Measurements from ENCODE around the gene ACSBG1. TPM values are rescaled to one million over a fixed set of nuclear protein-coding genes. Genes with fewer than 3 reads are reported as not detected.
A peak's percentile ranks its signal among the peaks of the same experiment; 100 is the strongest.

The ACSBG1 gene
- total RNA-seq, 3 donors from 2014 or later: not detected

DNA sequence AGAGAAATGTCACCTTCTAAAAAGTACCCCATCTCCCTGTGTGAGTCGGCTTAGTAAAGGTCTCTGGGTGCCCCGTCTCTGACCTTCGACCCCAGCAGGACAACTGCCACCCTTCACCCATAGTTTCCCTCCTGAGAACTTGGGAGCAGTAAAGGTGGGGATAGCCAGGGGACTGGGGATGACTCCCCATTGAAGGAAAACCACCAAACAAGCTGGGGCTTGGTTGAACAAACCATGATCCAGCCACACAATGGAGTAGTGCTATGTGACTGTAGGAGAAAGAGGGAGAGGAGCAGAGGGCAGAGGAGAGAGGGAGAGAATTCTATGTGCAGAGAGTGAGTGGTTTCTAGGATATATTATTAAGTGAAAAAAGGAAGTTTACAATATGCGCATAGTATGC is 51.5 kb downstream of the ACSBG1 start:
- DNase-seq: no peak
- Mint-ChIP-seq H3K36me3 (ENCODE audit: insufficient read depth) (no peaks in the 10 kb centered on the region), H3K9me3 (no peaks in the 10 kb centered on the region), H3K4me1 (ENCODE audit: low read depth) (no peaks in the 10 kb centered on the region), H3K27me3 (ENCODE audit: low read depth) (no peaks in the 10 kb centered on the region), H3K4me3 (no peak overlapping the region)
- ATAC-seq: no peak

DNA sequence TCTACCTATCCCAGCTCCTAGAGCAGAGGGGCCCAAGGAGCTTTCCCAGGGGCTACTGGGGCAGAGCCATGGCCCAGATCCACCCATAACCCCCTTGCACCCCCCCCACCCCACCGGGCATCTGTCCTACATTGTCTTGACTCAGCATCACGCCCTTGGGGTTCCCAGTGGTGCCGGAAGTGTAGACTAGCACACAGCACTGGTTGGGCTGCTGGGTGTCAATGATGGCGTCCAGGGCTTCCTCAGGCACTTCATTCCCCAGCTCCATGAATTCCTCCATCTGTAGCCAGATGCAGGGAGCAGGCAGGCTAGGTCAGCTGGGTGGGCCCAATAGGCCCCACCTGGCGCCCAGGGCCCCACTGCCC is 52.0 kb downstream of the ACSBG1 start:
- no peaks in the 10 kb centered on the region for H3K4me1 Mint-ChIP-seq (ENCODE audit: low read depth)
- H3K36me3 Mint-ChIP-seq (ENCODE audit: insufficient read depth): no peaks in the 10 kb centered on the region
- H3K9me3 Mint-ChIP-seq: no peaks in the 10 kb centered on the region
- DNase-seq (no peak), ATAC-seq (no peak)
- no peaks in the 10 kb centered on the region for H3K27me3 Mint-ChIP-seq (ENCODE audit: low read depth)
- no peak overlapping the region for H3K4me3 Mint-ChIP-seq

- Mint-ChIP-seq H3K36me3 (ENCODE audit: insufficient read depth) (no peaks in the 10 kb centered on the region), H3K4me1 (ENCODE audit: low read depth) (peaks cover 2% of the 10 kb centered on the region), H3K4me3 (no peak overlapping the region), H3K9me3 (no peaks in the 10 kb centered on the region), H3K27me3 (ENCODE audit: low read depth) (no peaks in the 10 kb centered on the region)
- no peak for ATAC-seq
- DNase-seq: no peak
Measured at GRCh38 chr15:78179906-78180305, 54.5 kb downstream of the ACSBG1 start.

- no peaks in the 10 kb centered on the region for H3K27me3 Mint-ChIP-seq (ENCODE audit: low read depth)
- no peak for DNase-seq
- ATAC-seq: no peak
- H3K4me3 Mint-ChIP-seq: no peak overlapping the region
- H3K36me3 Mint-ChIP-seq (ENCODE audit: insufficient read depth): peaks cover 4% of the 10 kb centered on the region
- H3K9me3 Mint-ChIP-seq: no peaks in the 10 kb centered on the region
- peaks cover 7% of the 10 kb centered on the region for H3K4me1 Mint-ChIP-seq (ENCODE audit: low read depth)
Measured at GRCh38 chr15:78179286-78179840, 55.0 kb downstream of the ACSBG1 start.

DNA sequence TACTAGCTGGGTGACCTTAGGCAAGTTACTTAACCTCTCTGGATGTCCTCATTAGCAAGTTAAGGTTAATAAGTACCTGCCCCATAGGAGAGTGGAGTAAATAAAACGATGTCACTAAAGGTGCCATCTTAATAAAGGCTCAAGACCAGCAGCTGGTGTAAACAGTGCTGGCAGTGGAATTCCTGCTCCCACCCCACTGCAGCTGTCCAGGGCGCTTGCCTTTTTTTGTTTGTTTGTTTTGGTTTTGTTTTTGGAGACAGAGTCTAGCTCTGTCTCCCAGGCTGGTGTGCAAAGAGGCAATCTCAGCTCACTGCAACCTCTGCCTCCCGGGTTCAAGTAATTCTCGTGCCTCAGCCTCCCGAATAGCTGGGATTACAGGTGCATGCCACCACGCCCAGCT is 56.3 kb downstream of the ACSBG1 start:
- H3K4me1 Mint-ChIP-seq (ENCODE audit: low read depth): peaks cover 18% of the 10 kb centered on the region
- ATAC-seq (no peak), DNase-seq (no peak)
- no peaks in the 10 kb centered on the region for H3K9me3 Mint-ChIP-seq
- H3K4me3 Mint-ChIP-seq: no peak overlapping the region
- H3K27me3 Mint-ChIP-seq (ENCODE audit: low read depth): no peaks in the 10 kb centered on the region
- peaks cover 8% of the 10 kb centered on the region for H3K36me3 Mint-ChIP-seq (ENCODE audit: insufficient read depth)

- DNase-seq: no peak
Measured at GRCh38 chr15:78177447-78177873, 56.9 kb downstream of the ACSBG1 start.

DNA sequence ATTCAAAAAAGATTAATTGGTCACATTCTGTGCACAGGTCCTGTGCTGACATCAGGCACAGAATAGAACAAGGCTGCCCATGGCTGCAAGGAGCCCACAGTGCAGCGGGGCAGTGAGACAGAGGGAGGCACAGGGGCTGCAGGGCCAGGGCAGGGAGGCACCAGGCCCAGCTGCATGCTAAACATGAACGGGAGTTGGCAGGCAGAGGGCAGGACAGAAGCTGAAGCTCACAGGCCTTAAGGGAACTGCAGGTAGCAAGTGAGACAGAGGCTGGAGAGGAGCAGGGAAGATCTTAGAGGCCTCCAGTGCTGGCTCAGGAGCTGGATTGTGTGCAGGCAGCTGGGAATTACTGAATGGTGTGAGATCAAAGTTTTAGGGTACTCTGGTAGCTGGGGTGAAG is 59.0 kb downstream of the ACSBG1 start:
- no peak for DNase-seq
- no peaks in the 10 kb centered on the region for H3K9me3 Mint-ChIP-seq
- H3K4me3 Mint-ChIP-seq: no peak overlapping the region
- peaks cover 30% of the 10 kb centered on the region for H3K36me3 Mint-ChIP-seq (ENCODE audit: insufficient read depth)
- no peak for ATAC-seq
- H3K4me1 Mint-ChIP-seq (ENCODE audit: low read depth): peaks cover 22% of the 10 kb centered on the region
- H3K27me3 Mint-ChIP-seq (ENCODE audit: low read depth): no peaks in the 10 kb centered on the region

More at GRCh38 chr15:78177447-78177873, 56.9 kb downstream of the ACSBG1 start:
- H3K9me3 Mint-ChIP-seq: no peaks in the 10 kb centered on the region
- peaks cover 22% of the 10 kb centered on the region for H3K4me1 Mint-ChIP-seq (ENCODE audit: low read depth)
- peaks cover 13% of the 10 kb centered on the region for H3K36me3 Mint-ChIP-seq (ENCODE audit: insufficient read depth)
- ATAC-seq: no peak
- H3K27me3 Mint-ChIP-seq (ENCODE audit: low read depth): no peaks in the 10 kb centered on the region
- H3K4me3 Mint-ChIP-seq: no peak overlapping the region

DNA sequence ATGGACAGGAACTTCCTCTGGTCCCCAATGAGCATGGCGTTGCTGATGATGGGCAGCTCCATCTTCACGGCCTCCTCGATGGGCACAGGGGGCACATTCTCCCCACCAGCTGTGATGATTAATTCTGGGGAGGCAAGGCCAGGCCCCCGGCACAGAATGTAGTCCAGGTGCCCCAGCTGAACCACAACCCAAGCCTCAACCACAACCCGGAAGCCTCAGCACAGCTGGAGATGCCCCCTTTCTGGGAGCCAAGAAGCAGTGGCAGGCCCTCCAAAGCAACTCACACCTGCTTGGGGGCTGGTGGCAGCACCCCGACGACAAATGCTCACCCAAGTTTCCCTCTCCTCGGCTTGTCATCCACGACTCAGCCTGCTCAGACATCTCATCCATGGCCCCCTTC is 60.0 kb downstream of the ACSBG1 start:
- H3K9me3 Mint-ChIP-seq: no peaks in the 10 kb centered on the region
- peak in 1 of 2 donors; percentile 38 for ATAC-seq
- no peak overlapping the region for H3K4me3 Mint-ChIP-seq
- H3K27me3 Mint-ChIP-seq (ENCODE audit: low read depth): no peaks in the 10 kb centered on the region
- DNase-seq: no peak
- H3K36me3 Mint-ChIP-seq (ENCODE audit: insufficient read depth): peaks cover 36% of the 10 kb centered on the region
- peaks cover 23% of the 10 kb centered on the region for H3K4me1 Mint-ChIP-seq (ENCODE audit: low read depth)

DNA sequence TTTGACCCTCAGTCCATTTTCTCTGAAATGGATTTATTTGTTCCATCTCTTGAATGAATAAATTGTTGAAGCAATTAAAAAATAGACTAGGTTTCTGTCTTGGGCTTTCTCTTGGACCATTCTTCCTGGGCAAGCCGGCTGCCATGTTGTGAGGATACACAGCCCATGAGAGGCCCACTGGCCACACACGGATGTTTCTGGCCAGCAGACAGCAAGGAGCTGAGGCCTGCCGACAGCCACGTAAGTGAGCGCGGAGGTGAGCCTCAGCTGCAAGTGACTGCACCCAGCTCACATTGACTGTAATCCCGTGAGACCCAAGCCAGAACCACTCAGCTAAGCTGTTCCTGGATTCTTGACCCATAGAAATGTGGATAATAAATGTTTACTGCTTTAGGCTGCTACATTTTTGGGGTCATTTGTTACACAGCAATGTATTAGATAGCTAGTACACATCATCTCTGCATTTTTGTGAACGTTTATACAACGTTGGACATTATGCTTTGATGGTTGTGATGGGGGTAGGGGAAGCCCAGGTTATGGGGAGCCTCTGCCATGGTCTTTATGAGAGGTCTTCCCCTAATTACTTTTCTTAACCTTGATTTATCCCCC is 62.4 kb downstream of the ACSBG1 start:
- DNase-seq (no peak), ATAC-seq (no peak)
- H3K4me3 Mint-ChIP-seq: no peak overlapping the region
- H3K36me3 Mint-ChIP-seq (ENCODE audit: insufficient read depth): peaks cover 54% of the 10 kb centered on the region
- no peaks in the 10 kb centered on the region for H3K9me3 Mint-ChIP-seq
- H3K27me3 Mint-ChIP-seq (ENCODE audit: low read depth): no peaks in the 10 kb centered on the region
- peaks cover 34% of the 10 kb centered on the region for H3K4me1 Mint-ChIP-seq (ENCODE audit: low read depth)

DNA sequence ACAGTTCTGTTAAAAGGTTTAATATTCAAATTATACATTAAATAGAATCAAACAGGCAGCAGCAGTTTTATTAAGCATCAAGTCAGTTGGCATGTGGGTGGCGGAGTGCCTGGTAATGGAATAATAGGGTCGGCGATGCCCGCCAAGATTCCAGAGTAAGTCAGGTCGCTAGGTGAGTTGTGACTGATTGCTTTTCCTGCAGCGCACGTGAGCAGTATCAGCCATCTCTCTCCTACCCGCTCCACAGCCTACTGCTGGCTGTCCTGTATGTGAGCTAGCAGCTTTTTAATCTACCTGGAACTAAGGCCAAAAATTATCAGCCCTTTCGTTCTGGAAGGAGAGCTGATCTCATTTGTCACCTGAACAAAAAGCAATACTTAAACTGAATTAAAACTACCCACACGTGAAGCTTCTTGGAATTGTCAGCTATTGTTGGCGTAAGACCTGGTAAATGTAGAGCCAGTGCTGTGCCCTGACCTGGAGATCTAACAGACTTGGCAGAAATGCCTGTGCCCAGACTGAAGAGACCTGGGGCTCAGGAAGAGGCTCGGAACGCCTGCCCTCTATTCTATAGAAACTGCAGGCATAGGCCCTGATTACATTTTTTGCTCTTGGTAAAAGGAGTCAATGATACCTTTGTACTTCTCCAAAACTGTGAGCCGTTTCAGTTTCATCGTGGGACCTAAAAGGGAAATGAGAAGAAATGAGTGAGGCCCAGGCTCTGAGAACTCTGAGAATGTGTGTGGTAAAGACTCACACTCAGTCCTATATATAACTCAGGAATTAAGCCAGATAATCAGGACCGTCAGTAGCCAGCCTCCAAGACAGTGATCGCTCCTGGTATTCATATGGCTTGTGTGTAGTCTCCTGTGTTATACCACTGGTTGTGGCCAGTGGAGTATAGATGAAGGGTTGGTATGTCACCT is 63.3 kb downstream of the ACSBG1 start:
- Mint-ChIP-seq H3K9me3 (no peaks in the 10 kb centered on the region), H3K4me3 (no peak overlapping the region), H3K36me3 (ENCODE audit: insufficient read depth) (peaks cover 57% of the 10 kb centered on the region), H3K27me3 (ENCODE audit: low read depth) (no peaks in the 10 kb centered on the region), H3K4me1 (ENCODE audit: low read depth) (peaks cover 34% of the 10 kb centered on the region)
- DNase-seq: no peak
- ATAC-seq: no peak

GRCh38 chr15:78168608-78169007 is 65.8 kb downstream of the ACSBG1 start:
- Mint-ChIP-seq H3K4me3 (no peak overlapping the region), H3K27me3 (ENCODE audit: low read depth) (no peaks in the 10 kb centered on the region), H3K4me1 (ENCODE audit: low read depth) (peaks cover 20% of the 10 kb centered on the region), H3K9me3 (no peaks in the 10 kb centered on the region), H3K36me3 (ENCODE audit: insufficient read depth) (peaks cover 59% of the 10 kb centered on the region)
- ATAC-seq (no peak), DNase-seq (no peak)

DNA sequence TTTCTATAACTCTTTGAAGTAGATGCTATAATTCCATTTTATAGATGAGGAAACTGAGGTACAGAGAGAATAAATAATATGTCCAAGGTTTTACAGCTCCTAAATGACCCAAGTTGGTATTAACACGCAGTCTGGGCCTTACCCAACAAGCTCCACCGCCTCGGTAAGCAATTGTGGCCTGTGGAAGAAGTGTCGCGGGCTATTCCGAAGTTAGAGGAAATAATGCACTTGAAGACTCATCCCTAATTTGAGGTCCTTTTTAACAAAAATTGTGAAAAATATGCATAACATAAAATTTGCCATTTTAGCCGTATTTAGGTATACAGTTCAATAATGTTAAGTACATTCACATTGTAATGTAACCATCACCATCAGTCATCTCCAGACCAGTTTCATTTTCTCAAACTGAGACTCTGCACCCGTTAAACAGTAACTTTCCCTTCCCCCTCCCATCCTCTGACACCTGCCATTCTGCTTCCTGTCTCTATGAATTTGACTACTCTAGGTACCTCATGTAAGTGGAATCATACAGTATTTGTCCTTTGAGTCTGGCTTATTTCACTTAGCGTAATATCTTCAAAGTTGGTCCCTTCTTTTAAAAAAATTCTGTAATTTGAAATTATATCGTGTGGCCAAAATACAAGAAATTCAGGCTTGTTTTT is 67.0 kb downstream of the ACSBG1 start:
- no peak overlapping the region for H3K4me3 Mint-ChIP-seq
- no peaks in the 10 kb centered on the region for H3K9me3 Mint-ChIP-seq
- ATAC-seq: peak; percentile 65 to 96

DNA sequence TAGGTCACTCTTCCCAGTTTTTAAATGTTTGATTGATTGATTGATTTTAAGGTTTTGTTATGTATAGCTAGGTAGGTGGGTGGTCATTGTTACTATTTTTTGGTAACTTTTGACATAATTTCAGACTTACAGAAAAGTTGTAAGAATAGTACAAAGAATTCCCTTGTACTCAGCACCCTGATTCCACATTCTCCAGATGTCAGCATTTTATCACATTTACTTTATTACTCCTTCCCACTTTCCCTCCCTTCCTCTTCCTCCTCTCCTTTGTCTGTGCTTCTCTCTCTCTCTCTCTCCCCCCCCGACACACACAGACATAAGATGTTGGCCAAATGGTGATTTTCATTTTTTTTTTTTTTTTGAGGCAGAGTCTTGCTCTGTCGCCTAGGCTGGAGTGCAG is 70.4 kb downstream of the ACSBG1 start:
- Mint-ChIP-seq H3K9me3 (no peaks in the 10 kb centered on the region), H3K4me1 (ENCODE audit: low read depth) (peaks cover 15% of the 10 kb centered on the region), H3K4me3 (no peak overlapping the region), H3K27me3 (ENCODE audit: low read depth) (no peaks in the 10 kb centered on the region), H3K36me3 (ENCODE audit: insufficient read depth) (peaks cover 44% of the 10 kb centered on the region)
- ATAC-seq (no peak), DNase-seq (no peak)

More for the DNA sequence above, 67.0 kb downstream of the ACSBG1 start:
- Mint-ChIP-seq H3K4me1 (ENCODE audit: low read depth) (peaks cover 12% of the 10 kb centered on the region), H3K36me3 (ENCODE audit: insufficient read depth) (peaks cover 54% of the 10 kb centered on the region), H3K27me3 (ENCODE audit: low read depth) (no peaks in the 10 kb centered on the region)
- no peak for DNase-seq

DNA sequence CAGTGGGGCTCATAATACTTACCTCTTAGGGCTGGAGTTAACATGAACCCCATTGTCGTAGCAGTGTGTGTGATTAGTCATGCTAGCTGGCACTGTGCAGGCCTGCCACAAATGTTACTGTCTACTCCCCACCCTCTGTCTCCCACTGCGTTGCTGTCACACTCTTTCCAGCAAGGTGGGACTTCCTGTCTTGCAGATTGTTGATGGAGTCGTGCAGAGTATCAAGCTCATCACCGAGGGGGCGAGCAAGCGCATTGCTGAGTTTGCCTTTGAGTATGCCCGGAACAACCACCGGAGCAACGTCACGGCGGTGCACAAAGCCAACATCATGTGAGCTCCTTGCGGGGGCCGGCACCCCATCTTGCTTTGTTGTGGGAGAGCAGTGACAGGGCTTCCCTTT is 72.3 kb downstream of the ACSBG1 start:
- peaks cover 40% of the 10 kb centered on the region for H3K36me3 Mint-ChIP-seq (ENCODE audit: insufficient read depth)
- no peaks in the 10 kb centered on the region for H3K27me3 Mint-ChIP-seq (ENCODE audit: low read depth)
- DNase-seq (peak; percentile 36), ATAC-seq (peak; percentile 62 to 96)
- no peak overlapping the region for H3K4me3 Mint-ChIP-seq
- H3K9me3 Mint-ChIP-seq: no peaks in the 10 kb centered on the region
- H3K4me1 Mint-ChIP-seq (ENCODE audit: low read depth): peaks cover 4% of the 10 kb centered on the region

Measured in activated T-cell treated with anti-CD3 and anti-CD28 coated beads, Interleukin-2, amount 50 U/mL, for 4 hours (primary cell).